ENCODE data around the gene FOS. TPM values are rescaled to one million over a fixed set of nuclear protein-coding genes. Genes with fewer than 3 reads are reported as not detected.

FOS gene
- total RNA-seq, 4 donors from 2014 or later, result 32.1 to 239 (median 121) TPM

- Histone ChIP-seq H3K4me1 (peaks cover 32 to 56% of the 10 kb centered on the region in 2 donors), H3K27ac (peak overlapping the region; percentile 86 to 100 (median 94)), H3K27me3 (no peaks in the 10 kb centered on the region), H3K4me3 (replicated peaks in 1 of 3) (peak overlapping the region in 1 of 3 donors; percentile 33), H3K9me3 (no peaks in the 10 kb centered on the region), H3K36me3 (no peaks in the 10 kb centered on the region)
- intact Hi-C loops (cut with DNase I), result no loop called here
- peak; percentile 29 to 35 for DNase-seq
- 21 to 24% methylated on average over 9 to 12 of the region's 12 CpGs for WGBS, 2 donors
- TF ChIP-seq, protein P1, sequence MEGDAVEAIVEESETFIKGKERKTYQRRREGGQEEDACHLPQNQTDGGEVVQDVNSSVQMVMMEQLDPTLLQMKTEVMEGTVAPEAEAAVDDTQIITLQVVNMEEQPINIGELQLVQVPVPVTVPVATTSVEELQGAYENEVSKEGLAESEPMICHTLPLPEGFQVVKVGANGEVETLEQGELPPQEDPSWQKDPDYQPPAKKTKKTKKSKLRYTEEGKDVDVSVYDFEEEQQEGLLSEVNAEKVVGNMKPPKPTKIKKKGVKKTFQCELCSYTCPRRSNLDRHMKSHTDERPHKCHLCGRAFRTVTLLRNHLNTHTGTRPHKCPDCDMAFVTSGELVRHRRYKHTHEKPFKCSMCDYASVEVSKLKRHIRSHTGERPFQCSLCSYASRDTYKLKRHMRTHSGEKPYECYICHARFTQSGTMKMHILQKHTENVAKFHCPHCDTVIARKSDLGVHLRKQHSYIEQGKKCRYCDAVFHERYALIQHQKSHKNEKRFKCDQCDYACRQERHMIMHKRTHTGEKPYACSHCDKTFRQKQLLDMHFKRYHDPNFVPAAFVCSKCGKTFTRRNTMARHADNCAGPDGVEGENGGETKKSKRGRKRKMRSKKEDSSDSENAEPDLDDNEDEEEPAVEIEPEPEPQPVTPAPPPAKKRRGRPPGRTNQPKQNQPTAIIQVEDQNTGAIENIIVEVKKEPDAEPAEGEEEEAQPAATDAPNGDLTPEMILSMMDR (IDR thresholded peaks at IDR 0.05), result no peak
- TF ChIP-seq POLR2A (IDR thresholded peaks at IDR 0.05), result no peak
Observed at GRCh38 chr14:75258079-75258802, 20.4 kb upstream of the FOS start.

DNA sequence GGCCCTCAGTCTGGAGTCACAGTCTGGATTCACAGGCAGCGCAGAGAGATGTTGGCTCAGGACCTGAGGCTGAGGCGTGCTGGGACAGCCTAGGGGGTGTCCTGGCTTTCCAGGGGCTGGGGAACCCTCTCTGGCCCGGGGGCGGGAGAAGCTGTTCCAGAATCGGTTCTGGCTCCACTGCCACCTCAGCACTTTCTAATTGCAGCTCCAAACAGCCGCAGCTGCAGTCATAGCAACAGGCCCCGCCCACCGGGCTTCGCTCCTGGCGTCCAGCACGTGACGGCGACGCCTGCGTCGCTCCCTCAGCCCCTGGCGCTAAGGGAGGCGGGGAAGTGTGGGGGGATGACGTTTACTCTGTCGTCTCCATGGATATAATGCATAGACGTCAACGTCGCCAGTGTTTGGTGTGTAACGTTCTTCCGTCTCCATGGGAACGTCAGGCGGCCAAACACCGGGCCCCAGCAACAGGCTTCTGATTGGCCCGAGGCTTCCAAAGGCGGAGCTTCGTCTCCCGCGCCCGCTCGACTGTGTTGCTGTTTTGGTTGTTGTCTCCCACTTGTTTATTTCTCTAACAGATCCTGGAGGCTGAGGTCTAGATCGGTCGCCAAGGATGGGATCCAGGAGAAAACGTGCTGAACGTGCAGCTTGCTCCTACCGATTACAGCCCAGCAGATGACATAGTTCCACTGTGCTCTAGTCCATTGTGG is 19.7 kb upstream of the FOS start:
- peak; percentile 98 for DNase-seq
- TF ChIP-seq, protein P1 (IDR thresholded peaks at IDR 0.05), result peak in 2 of 6 experiments; percentile 9 to 16
- peak; percentile 52 to 92 for TF ChIP-seq POLR2A (IDR thresholded peaks at IDR 0.05)
- H3K27me3 ChIP-seq, result no peaks in the 10 kb centered on the region
- no peaks in the 10 kb centered on the region for H3K36me3 ChIP-seq
- H3K9me3 ChIP-seq, result no peaks in the 10 kb centered on the region
- intact Hi-C loops (cut with DNase I), result no loop called here
- peaks cover 30 to 53% of the 10 kb centered on the region in 2 donors for H3K4me1 ChIP-seq
- peak overlapping the region in 2 of 3 donors; percentile 19 to 33 for H3K4me3 ChIP-seq (replicated peaks in 1 of 3)
- H3K27ac ChIP-seq, result peak overlapping the region; percentile 86 to 100 (median 94)
- WGBS, 2 donors, result 0% methylated on average over 20 to 21 of the region's 40 CpGs

DNA sequence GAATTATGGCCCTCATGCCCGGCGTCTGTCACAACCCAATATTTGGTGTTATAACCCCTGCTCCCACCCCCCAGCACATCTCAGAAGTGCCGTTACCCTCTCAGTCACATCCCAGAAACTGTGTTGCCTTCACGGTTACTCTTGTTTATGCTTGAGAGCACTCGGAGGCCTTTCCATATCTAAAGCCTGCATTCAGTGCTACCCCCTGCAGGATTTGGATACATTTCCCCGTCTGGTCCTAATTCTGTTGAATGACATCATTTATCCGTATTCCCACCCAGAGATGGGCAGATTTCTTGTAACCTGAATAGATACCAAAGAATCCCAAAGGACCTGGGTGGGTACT is 19.1 kb upstream of the FOS start:
- no peaks in the 10 kb centered on the region for H3K27me3 ChIP-seq
- peak overlapping the region in 2 of 3 donors; percentile 19 to 33 for H3K4me3 ChIP-seq (replicated peaks in 1 of 3)
- TF ChIP-seq POLR2A (IDR thresholded peaks at IDR 0.05), result no peak
- TF ChIP-seq, protein P1 (IDR thresholded peaks at IDR 0.05), result peak in 2 of 6 experiments; percentile 23 to 25
- peak overlapping the region; percentile 86 to 100 (median 94) for H3K27ac ChIP-seq
- no peak for DNase-seq
- no peaks in the 10 kb centered on the region for H3K36me3 ChIP-seq
- intact Hi-C loops (cut with DNase I), result no loop called here
- peaks cover 25 to 48% of the 10 kb centered on the region in 2 donors for H3K4me1 ChIP-seq
- WGBS, 2 donors, result 9 to 10% methylated on average over 7 of the region's 7 CpGs
- no peaks in the 10 kb centered on the region for H3K9me3 ChIP-seq

DNA sequence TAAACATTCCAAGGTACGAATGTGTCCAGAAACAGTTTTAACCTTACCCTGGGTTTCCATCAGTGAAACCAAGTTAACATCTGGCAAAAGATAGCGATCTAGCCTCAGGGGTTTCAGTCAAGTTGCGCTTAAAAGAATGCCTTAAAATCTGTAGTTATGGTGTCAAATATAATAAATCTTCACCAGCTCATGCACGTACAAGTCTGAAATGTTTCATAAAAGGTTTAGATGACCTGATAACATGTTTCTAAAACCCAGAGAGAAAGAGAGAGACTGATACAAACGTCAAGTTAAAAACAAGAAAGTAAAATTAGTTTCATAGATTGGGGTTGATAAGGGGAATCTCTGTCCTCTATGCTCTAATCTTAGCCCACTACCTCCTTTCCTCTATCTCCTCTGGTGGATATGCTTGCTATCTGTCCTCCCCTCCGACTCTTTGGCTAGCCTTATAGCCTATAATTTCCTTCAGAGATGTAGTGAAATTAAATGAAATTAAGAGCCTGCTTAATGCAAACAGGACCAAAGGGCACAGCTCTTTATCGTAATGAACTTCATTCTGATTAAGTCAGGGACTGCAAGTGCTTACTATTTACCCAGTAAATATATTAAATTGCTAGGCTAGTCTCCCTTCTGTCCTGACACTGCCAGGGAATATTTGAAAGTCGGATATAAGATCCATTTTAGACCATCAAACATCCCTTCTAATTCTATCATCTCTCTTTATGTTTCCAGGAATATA is 18.4 kb upstream of the FOS start:
- Histone ChIP-seq H3K27me3 (no peaks in the 10 kb centered on the region), H3K36me3 (no peaks in the 10 kb centered on the region), H3K4me3 (replicated peaks in 1 of 3) (no peak overlapping the region), H3K4me1 (peaks cover 19 to 41% of the 10 kb centered on the region in 2 donors), H3K9me3 (no peaks in the 10 kb centered on the region), H3K27ac (peak overlapping the region in 2 of 3 donors; percentile 94 to 100)
- 83 to 91% methylated on average over 8 of the region's 8 CpGs for WGBS, 2 donors
- DNase-seq, result no peak
- intact Hi-C loops (cut with DNase I), result no loop called here
- TF ChIP-seq, protein P1 (IDR thresholded peaks at IDR 0.05), result no peak
- no peak for TF ChIP-seq POLR2A (IDR thresholded peaks at IDR 0.05)

Measured in thyroid gland (tissue), 4 donors.